ENCODE results near the gene MRPL57.
"Not testable (repeated sequence)": the region's sequence is repeated elsewhere in the genome, so short reads cannot be mapped to it uniquely, and the experiment has no call there.

The MRPL57 gene

DNA sequence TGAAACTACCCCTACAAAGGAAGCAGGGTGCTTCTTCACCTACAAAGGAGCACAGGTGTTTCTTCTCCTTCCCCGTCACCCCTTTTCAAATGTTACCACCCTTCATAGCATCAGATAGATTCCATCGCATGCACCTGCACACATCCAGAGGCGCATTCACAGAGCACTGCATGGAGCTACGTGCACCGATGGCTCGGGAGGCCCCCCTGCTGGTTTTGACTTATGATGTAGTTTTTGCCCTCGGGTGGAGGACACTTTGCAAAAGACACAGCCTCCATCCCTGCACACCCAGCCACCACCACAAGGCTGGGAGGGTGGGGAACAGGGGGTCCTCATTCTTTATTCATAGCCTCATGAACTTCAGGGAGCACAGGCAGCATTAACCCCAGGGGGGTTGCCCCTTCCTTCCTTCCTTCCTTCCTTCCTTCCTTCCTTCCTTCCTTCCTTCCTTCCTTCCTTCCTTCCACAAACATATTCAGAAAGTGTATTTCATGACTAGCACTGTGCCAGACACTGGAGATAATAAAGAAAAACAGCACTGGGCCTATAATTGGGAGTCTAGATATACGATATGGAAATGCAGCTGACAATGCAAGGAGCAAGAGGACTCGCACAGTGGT lies 21.3 kb downstream of the MRPL57 start:
- DNase-seq = not testable (repeated sequence)

DNA sequence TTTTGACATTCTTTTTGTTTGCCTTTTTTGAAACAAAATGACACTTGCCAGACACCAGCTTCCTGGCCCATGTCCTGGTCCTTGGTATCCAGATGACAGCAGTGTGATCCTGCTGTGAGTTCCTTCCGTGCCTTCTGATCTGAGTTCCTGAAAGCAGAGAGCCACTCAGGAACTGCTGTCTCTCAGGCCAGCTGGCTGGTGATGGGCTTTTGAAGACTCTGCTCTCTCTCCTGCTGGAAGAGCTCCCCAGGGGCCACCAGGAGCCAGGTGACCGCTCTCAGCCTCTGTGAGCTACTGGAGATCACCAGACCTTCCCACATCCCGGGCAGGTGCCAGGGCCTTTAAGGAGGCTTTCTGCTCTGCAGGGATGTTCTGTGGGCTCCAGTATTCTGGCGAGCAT lies 21.9 kb downstream of the MRPL57 start:
- peak in 1 of 2 experiments; percentile 24 for DNase-seq

DNA sequence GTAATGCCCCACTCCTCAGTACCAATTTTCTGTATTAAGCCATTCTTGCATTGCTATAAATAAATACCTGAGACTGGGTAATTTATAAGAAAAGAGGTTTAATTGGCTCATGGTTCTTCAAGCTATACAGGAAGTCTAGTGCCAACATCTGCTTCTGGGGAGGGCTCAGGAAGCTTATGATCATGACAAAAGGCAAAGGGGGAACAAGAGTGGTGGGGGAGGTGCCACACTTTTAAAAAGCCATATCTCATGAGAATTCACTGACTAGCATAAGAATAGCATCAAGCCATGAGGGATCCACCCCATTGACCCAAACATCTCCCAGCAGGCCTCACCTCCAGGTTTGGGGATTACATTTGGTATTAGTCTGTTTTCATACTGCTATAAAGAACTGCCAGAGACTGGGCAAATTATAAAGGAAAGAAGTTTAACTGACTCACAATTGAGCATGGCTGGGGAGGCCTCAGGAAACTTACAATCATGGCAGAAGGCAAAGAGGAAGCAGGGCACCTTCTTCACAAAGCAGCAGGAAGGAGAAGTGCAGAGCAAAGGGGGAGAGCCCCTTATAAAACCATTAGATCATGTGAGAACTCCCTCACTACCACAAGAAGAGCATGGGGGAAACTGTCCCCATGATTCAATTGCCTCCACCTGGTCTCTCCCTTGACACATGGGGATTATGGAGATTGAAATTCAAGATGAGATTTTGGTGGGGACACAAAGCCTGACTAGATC lies 25.2 kb downstream of the MRPL57 start:
- not testable (repeated sequence) for DNase-seq

DNA sequence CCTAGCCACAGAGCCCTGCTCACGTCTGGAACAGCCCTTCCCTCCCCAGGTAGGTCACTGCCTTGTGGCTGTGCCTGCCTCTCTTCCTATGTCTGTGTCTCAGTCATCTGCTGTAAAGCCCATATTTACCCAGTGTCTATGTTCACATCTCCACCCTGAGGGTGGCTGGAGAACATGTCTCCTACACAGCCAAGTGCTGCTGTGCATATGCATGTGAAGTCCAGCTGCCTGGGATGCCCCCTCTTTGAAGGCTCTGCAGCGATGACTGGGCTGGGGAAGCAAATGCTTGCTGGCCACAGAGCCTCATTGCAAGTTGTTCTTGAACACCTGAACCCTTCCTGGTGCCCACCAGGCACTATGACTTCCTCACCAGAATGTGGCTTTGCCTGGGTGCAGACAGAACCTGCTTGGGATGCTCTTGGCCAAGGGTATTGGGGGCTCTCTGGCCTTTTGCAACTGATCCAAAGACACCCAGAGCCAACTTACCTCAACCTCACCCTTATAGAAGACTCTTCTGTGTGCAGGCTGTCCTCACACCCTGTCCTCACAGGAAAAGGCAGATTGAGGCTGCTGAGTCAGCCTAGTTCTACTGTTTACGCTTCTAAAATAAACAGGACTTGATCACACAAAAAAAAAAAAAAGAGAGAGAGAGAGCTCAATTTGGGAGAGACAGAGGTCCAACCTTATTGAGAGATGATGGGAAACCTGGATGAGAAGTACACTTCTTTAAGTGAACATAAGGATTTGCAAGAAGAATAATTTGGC lies 26.5 kb downstream of the MRPL57 start:
- no peak for DNase-seq

DNA sequence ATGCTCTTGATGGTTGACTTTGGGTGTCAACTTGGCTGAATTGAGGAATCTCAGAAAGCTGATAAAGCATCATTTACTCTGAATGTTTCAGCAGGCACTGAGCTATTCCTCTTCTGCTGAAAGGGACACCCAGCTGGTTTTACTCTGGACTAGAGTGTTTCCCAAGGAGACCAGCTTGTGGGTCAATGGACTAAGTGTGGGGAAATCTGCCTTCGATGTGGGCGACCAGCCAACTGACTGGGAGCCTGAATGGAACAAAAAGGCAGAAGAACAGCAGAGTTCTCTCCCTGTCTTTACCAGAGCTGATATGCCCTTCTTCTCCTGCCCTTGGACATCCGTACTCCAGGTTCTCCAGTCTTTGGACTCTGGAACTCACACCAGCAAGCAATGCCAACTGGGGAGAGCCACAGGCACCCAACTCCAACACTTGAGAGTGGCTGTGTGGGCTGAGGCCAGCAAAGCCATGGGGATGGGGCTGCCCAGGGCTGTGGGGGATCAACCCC lies 32.2 kb downstream of the MRPL57 start:
- no peak for DNase-seq

DNA sequence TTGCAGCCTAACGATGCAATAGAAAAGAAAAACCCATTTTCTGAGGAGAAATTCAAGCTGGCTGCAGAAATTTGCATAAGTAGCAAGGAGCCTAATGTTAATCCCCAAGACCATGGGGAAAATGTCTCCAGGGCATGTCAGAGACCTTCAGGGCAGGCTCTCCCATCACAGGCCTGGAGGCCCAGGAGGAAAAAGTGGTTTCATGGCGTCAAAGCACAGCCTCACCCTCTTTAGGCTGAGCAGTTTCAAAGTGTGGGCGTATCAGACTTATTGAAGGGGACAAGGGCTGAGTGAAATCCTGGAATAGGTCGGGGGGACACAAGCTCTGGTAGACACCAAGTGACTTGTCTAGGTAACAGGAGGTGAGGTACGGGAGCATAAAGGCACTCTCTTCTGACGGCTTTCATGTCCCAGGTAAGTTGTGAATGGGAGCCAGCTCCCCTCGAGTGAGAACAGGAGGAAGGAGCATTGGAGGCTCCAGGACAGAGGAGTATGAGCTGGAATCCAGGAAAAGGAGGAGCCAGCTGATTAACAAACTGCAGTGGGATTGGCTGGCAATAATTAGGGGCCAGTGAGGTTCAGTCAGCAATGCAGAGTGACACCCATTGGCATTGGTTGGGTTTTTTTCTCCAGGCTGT lies 35.8 kb downstream of the MRPL57 start:
- DNase-seq = no peak

DNA sequence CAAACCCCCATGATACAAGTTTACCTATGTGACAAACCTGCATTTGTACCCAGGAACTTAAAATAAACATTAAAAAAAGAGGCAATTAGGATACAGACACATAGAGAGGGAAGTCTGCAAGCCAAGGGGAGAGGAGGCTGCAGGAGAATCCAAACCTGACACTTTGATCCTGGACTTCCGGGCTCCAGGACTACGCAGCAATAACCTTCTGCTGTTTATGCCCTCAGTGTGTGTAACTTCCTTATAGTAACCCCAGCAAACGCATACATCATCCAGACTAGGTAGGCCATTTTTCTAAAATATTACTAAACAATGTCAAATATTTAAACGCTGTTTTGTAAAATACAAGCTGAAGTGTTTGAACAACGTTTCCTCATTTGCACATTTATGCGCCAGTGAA lies 39.0 kb downstream of the MRPL57 start:
- DNase-seq = not testable (repeated sequence)

DNA sequence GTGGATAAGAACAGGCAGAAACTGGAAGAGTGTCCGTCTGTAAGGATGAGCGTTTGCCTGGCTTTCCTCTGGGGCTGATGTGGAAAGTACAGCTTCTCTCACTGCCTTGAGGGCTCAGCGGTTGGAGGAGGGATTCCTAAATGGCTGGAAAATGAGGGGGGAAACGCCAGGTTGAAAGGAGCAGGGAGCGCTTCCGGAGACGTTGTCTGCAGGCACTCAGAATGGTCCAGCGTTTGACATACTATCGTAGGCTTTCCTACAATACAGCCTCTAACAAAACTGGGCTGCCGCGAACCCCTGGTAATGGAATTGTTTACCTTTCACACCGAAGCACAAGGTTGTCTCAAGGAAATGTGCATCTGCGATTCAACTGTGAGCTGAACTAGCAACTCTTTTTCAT lies 39.9 kb downstream of the MRPL57 start:
- DNase-seq = no peak

DNA sequence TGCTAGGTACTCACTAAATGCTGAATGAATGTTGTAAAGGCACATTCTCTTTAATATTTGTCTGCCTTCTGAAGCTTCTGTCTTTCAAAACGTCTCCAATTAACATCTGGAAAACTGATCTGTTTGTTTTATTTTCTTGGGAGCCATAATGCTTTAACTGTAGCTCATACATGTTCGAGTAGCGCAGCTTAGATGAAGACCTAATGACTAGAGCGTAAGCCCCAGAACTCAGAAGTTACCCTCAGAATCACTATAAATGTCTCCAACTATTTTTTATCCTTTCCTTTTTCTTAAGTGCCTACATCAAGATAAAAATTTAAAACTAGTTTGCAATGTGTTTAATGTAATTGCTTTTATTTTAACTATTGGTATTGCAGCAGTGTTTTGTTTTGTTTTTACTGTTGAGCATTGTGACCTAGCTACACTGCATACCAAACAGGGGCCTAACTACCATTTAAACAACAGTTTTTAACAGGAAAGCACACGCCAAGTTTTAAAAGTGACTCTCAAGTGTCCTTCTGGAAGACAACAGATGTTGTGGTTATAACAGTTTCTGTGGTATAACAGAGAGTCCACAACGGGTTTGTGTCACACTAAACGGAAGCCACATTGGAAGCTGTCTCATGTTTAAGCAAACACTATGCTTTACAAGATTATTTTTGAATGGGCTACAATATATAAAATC lies 42.0 kb downstream of the MRPL57 start:
- no peak for DNase-seq

DNA sequence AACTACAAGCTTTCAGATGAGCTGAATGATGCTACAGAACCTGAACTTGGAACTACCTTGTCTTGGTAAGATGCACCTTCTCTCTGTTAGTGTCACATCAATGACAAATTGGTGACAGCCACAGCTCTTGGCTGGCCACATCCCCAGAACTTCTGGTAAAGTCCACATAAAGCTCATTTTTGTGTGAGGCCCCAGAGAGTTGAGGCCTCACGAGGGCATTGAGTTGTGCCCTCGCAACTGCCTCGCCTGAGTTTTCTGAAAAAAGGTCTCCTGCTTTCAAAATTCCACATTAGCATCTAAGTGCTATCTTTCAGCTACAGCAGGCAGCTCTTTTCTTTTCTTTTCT lies 42.6 kb downstream of the MRPL57 start:
- DNase-seq = no peak

DNA sequence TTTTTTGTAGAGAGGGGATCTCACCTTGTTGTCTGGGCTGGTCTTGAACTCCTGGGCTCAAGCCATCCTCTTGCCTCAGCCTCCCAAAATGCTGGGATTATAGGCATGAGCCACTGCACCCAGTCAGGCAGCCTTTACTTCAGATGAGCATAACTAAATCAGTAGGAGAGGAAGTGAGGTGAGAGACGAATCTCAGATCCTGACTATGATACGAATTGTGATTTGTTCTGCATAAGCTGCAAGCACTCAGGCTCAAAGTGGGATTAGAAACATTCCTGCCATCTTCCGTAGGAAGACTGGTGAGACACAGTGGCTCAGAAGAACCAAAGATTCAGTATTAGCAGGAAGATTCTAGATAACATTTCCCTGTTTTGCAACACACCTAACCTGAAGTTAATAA lies 43.3 kb downstream of the MRPL57 start:
- not testable (repeated sequence) for DNase-seq

DNA sequence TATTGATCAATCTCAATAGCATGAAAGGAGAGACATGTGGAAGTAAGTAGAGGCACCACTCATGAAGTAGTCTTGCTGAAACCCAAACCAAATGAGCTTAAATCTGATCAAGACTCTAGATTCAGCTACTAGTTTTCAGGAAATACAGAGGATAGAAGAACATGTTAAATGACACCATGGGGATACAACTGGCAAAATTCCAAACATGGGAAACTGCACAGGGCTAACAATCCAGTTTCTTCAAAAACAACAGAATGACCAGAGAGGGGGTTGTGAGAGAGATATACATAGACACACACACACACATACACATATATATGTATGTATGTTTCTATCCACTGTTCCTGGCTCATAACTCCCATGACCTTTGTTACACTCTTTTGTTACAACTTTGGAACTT lies 44.8 kb downstream of the MRPL57 start:
- no peak for DNase-seq

DNA sequence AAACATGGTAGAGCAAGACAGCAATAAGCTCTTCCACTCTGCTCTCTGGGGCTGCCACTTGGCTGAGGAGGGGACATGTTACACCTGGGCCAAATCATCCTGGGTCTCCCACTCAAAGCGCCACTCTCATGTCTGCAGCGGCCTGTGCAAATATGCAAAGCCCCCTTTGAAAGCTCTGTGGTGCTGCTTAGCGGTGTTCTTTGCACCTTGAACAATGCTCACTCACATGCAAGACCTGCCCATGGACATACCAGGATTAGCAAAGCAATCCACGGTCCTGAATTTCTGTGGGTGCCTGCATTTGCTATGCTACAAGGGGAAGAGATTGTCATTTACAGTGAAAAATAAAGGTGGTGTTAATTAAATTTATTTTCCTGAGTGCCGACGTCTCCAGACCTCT lies 48.6 kb downstream of the MRPL57 start:
- DNase-seq = no peak

DNA sequence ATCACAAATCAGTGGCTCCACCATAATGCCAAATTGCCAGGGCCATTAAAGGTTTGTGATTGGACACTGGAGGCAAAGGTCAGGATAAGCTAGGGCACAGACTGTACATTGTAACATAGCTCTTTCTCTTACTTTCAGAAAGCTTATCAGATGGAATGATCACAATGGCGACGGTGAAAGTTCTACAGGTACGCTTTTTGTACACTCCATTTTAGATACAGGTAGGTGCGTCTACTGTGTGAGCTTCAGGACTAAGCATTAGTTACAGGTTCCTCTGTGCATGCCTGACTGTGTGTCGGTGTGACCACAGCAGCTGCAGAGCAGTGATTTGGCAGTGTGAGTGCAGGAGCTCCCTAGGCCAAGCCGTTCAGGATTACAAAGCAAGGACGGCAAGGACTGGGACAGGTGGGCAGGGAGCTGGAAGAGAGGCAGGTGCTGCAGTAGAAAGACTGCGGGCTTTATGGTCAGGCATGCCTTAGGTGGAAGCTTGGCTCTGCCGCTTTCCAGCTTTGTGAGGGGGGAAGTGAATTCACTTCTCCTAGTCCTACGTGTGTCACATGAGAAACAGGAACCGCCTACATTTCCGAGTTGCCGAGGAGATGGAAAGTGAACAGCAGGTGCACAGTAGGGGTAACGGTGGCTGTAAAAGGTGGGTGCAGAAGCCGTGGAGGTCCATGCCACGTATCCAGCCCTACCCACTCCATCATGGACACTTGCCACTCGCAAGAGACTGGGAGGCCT lies 49.6 kb downstream of the MRPL57 start:
- DNase-seq = no peak

DNA sequence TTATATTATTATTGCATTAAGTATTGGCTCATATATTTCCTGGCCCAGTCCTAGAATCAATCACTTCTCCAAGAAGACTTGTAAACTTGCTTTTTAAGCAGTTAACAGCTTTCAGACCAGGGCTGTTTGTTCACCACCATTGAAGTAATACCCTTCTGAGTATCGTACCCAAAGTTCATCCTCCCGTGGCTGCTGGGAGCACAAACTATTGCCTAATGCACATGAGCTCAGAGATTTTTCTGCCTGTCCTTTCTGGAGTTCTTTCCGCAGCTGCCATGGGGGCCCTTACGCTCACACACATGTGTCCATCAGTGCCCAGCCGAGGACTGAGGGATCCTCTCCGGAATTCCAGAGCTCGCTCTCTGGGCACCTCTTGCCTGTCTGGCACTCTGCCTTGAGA lies 51.5 kb downstream of the MRPL57 start:
- DNase-seq = no peak

Measured in NCI-H526 (cell line).